ENCODE measurements around the gene DNAJB1. TPM values are rescaled to one million over a fixed set of nuclear protein-coding genes. Genes with fewer than 3 reads are reported as not detected.

The DNAJB1 gene
- total and polyA plus RNA-seq, 7 experiments from 2014 or later, result 87.4 to 574 (median 221) TPM

DNA sequence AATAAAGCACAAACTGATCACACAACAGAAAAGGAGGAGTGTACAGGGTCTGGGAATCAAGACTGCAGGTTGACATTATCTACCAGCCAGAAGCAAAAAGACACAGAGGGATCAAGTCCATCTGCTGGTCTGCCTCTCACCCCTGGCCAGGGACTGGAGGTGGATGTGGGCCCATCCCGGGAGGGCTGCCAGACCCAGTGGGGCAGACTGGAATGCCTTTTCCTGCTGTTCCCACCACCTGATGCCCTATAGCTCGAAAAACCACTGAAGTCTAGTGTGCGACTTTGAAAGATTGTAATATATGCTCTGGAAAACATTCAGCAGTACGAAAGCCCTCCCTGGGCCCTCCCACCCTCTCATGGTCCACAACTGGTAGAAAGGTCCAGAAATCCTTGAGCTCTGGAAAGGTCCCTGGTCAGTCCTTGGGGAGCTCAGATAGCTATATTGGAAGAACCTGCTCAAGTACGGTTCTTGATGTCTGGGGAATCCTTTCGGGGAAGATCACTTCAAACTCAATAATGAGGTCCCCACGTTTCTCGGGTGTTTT lies 2.6 kb downstream of the DNAJB1 start:
- Mint-ChIP-seq H3K27ac (peak overlapping the region; percentile 84 to 99 (median 92)), H3K36me3 (peaks cover 13 to 33% (median 28%) of the 10 kb centered on the region in 5 donors), H3K4me1 (peaks cover 36 to 72% (median 59%) of the 10 kb centered on the region in 7 donors), H3K9me3 (peaks cover 0 to 12% (median 0%) of the 10 kb centered on the region in 11 donors), H3K4me3 (peak overlapping the region; percentile 88 to 99 (median 95)), H3K27me3 (peaks cover 0 to 2% (median 0%) of the 10 kb centered on the region in 5 donors)
- Histone ChIP-seq H3K4me3 (ENCODE audit: low read length) (peak overlapping the region; percentile 73), H3K4me1 (ENCODE audit: control insufficient read depth in 2 of 2, insufficient read depth in 2 of 2, low read length in 2 of 2) (peaks cover 38 to 43% of the 10 kb centered on the region in 2 donors), H3K27ac (ENCODE audit: low read depth, low read length) (peak overlapping the region; percentile 92), H3K27me3 (ENCODE audit: control insufficient read depth in 2 of 2, insufficient read depth in 2 of 2, low read length in 2 of 2) (no peaks in the 10 kb centered on the region), H3K9me3 (ENCODE audit: control insufficient read depth in 2 of 3, low read length in 3 of 3) (no peaks in the 10 kb centered on the region), H3K36me3 (ENCODE audit: control insufficient read depth in 2 of 3, insufficient read depth in 3 of 3, low read length in 3 of 3) (peaks cover 15 to 43% (median 22%) of the 10 kb centered on the region in 3 experiments)
- ChIA-PET POLR2A (interaction anchor here (0.5 to 34.0 kb wide), 9 partner anchors 7 to 797 kb away, joined by 4 to 1101 read pairs (median 4); partner anchors contain the start of genes DNAJB1, GIPC1 and TECR), CTCF (interaction anchor here (0.9 to 10.7 kb wide), 2 partner anchors 9 to 29 kb away, joined by 3 to 73 read pairs; no protein-coding TSS in a partner anchor)
- intact Hi-C loops (cut with micrococcal nuclease), result loop anchor here (5.0 kb wide), 3 partner anchors 138 to 1363 kb away; partner anchors contain the start of genes IER2 (in 2 of the 2), STX10 (in 2 of the 2) and RFX1 (in 1 of the 2)
- no peak for ATAC-seq
- no peak for DNase-seq

DNA sequence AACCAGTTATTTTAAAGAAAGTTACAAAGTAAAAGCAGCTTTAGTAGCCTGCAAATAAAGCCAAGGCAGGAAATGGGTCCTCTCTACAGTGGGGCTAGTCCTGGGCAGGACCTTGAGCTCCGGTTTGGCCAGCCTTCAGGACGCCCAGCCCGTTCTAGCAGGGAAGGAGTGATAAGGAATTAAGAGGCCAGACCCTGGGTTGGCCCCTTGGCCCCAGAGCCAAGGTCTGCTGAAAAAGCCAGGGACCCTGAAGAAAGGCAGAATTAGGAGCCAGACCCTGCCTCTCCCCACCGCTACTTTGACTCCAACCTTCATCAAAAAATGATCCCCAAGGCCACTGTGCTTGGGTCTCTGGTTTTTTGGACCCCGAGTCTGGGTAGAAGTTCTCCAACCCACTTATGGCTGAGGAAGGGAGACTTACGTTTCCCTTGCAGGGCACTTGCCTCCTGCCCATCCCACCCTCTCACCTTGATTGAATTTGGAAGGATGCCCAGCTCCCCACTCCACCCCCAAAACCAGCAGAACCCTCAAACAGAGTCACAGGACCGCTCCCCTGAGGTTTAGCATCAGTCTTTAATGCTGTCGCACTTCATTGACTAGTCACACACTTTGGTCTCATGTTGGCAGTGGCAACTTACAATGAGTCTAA lies 3.9 kb downstream of the DNAJB1 start:
- Histone ChIP-seq H3K4me3 (ENCODE audit: low read length) (no peak overlapping the region), H3K27ac (ENCODE audit: low read depth, low read length) (no peak overlapping the region), H3K4me1 (ENCODE audit: control insufficient read depth in 2 of 2, insufficient read depth in 2 of 2, low read length in 2 of 2) (peaks cover 29 to 31% of the 10 kb centered on the region in 2 donors), H3K36me3 (ENCODE audit: control insufficient read depth in 2 of 3, insufficient read depth in 3 of 3, low read length in 3 of 3) (peaks cover 15 to 43% (median 22%) of the 10 kb centered on the region in 3 experiments), H3K9me3 (ENCODE audit: control insufficient read depth in 2 of 3, low read length in 3 of 3) (no peaks in the 10 kb centered on the region), H3K27me3 (ENCODE audit: control insufficient read depth in 2 of 2, insufficient read depth in 2 of 2, low read length in 2 of 2) (no peaks in the 10 kb centered on the region)
- peaks cover 13 to 33% (median 28%) of the 10 kb centered on the region in 5 donors for H3K36me3 Mint-ChIP-seq
- peaks cover 0 to 12% (median 0%) of the 10 kb centered on the region in 11 donors for H3K9me3 Mint-ChIP-seq
- peaks cover 0 to 2% (median 0%) of the 10 kb centered on the region in 5 donors for H3K27me3 Mint-ChIP-seq
- DNase-seq (no peak), ATAC-seq (no peak)
- CTCF ChIA-PET, result interaction anchor here (0.8 to 10.7 kb wide), 2 partner anchors 8 to 36 kb away, joined by 3 to 73 read pairs; no protein-coding TSS in a partner anchor
- H3K27ac Mint-ChIP-seq, result peak overlapping the region; percentile 63 to 99 (median 86)
- H3K4me3 Mint-ChIP-seq, result peak overlapping the region; percentile 88 to 99 (median 95)
- POLR2A ChIA-PET, result interaction anchor here (0.6 to 34.0 kb wide), 4 partner anchors 6 to 104 kb away, joined by 3 to 1101 read pairs (median 552); partner anchors contain the start of genes DNAJB1, GIPC1 and TECR
- peaks cover 29 to 72% (median 54%) of the 10 kb centered on the region in 7 donors for H3K4me1 Mint-ChIP-seq
- intact Hi-C loops (cut with micrococcal nuclease), result no loop called here

DNA sequence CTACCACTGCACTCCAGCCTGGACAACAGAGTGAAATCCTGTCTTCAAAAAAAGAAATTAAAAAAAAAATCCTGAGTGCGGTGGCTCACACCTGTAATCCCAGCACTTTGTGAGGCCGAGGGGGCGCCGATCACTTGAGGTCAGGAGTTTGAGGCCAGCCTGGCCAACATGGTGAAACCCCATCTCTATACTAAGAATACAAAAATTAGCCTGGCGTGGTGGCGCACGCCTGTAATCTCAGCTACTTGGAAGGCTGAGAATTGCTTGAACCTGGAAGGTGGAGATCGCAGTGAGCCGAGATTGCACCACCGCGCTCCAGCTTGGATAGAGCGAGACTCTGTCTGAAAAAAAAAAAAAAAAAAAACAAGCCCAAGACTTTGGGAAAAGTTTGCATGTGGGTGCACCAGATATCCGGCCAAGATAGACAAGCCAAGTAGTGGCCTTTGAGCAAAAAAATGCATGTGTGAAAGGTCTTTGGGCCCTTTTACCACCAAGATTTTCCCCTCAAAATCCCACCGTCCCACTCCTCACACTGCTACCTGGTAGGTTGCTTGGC lies 5.7 kb downstream of the DNAJB1 start:
- ATAC-seq, result no peak
- intact Hi-C loops (cut with micrococcal nuclease), result no loop called here
- no peak overlapping the region for H3K4me3 ChIP-seq (ENCODE audit: low read length)
- no peaks in the 10 kb centered on the region for H3K9me3 ChIP-seq (ENCODE audit: control insufficient read depth in 2 of 3, low read length in 3 of 3)
- Mint-ChIP-seq H3K36me3 (peaks cover 10 to 31% (median 28%) of the 10 kb centered on the region in 5 donors), H3K27me3 (no peaks in the 10 kb centered on the region), H3K4me1 (peaks cover 41 to 79% (median 66%) of the 10 kb centered on the region in 7 donors), H3K9me3 (peaks cover 0 to 7% (median 0%) of the 10 kb centered on the region in 11 donors), H3K4me3 (no peak overlapping the region), H3K27ac (peak overlapping the region in 8 of 9 donors; percentile 66 to 99 (median 78))
- no peak overlapping the region for H3K27ac ChIP-seq (ENCODE audit: low read depth, low read length)
- H3K4me1 ChIP-seq (ENCODE audit: control insufficient read depth in 2 of 2, insufficient read depth in 2 of 2, low read length in 2 of 2), result peaks cover 29 to 39% of the 10 kb centered on the region in 2 donors
- H3K27me3 ChIP-seq (ENCODE audit: control insufficient read depth in 2 of 2, insufficient read depth in 2 of 2, low read length in 2 of 2), result no peaks in the 10 kb centered on the region
- DNase-seq, result no peak
- CTCF ChIA-PET, result interaction anchor here (0.9 kb wide), 1 partner anchor 11 kb away, joined by 3 read pairs; no protein-coding TSS in a partner anchor
- POLR2A ChIA-PET, result interaction anchor here (1.7 to 34.0 kb wide), 2 partner anchors 17 to 19 kb away, joined by 5 to 1101 read pairs; partner anchors contain the start of genes DNAJB1, GIPC1 and TECR
- peaks cover 15 to 38% (median 22%) of the 10 kb centered on the region in 3 experiments for H3K36me3 ChIP-seq (ENCODE audit: control insufficient read depth in 2 of 3, insufficient read depth in 3 of 3, low read length in 3 of 3)

DNA sequence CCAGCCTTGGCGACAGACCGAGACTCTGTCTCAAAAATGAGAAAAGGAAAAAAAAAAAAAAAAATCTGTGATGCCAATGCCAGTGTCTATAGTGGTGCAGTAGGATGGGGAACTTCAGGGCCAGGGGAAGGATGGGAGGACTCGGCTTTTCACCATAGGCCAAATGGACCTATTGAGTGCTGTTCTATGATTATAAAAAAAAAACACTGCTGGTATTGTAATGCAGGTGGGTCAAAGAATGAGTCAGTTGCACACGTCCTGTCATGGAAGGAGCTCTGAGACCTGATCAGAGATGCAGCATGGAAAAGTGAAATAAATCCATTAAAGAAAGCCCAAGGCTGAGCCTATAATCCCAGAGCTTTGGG lies 7.0 kb downstream of the DNAJB1 start:
- Mint-ChIP-seq H3K36me3 (peaks cover 5 to 21% (median 18%) of the 10 kb centered on the region in 5 donors), H3K27ac (peak overlapping the region in 5 of 9 donors; percentile 43 to 97 (median 70)), H3K4me1 (peaks cover 47 to 83% (median 70%) of the 10 kb centered on the region in 7 donors), H3K27me3 (no peaks in the 10 kb centered on the region), H3K4me3 (peak overlapping the region in 1 of 10 donors; percentile 15), H3K9me3 (peaks cover 0 to 3% (median 0%) of the 10 kb centered on the region in 11 donors)
- ChIA-PET POLR2A (interaction anchor here (1.7 to 34.0 kb wide), 2 partner anchors 16 to 20 kb away, joined by 5 to 1101 read pairs; partner anchors contain the start of genes DNAJB1, GIPC1 and TECR), CTCF (interaction anchor here (1.5 to 2.0 kb wide), 2 partner anchors 12 to 46 kb away, joined by 5 to 7 read pairs; no protein-coding TSS in a partner anchor)
- no peaks in the 10 kb centered on the region for H3K9me3 ChIP-seq (ENCODE audit: control insufficient read depth in 2 of 3, low read length in 3 of 3)
- intact Hi-C loops (cut with micrococcal nuclease), result no loop called here
- ATAC-seq (no peak), DNase-seq (no peak)
- H3K27me3 ChIP-seq (ENCODE audit: control insufficient read depth in 2 of 2, insufficient read depth in 2 of 2, low read length in 2 of 2), result no peaks in the 10 kb centered on the region
- peaks cover 12 to 26% (median 21%) of the 10 kb centered on the region in 3 experiments for H3K36me3 ChIP-seq (ENCODE audit: control insufficient read depth in 2 of 3, insufficient read depth in 3 of 3, low read length in 3 of 3)
- H3K4me1 ChIP-seq (ENCODE audit: control insufficient read depth in 2 of 2, insufficient read depth in 2 of 2, low read length in 2 of 2), result peaks cover 37 to 44% of the 10 kb centered on the region in 2 donors
- H3K4me3 ChIP-seq (ENCODE audit: low read length), result no peak overlapping the region
- no peak overlapping the region for H3K27ac ChIP-seq (ENCODE audit: low read depth, low read length)

DNA sequence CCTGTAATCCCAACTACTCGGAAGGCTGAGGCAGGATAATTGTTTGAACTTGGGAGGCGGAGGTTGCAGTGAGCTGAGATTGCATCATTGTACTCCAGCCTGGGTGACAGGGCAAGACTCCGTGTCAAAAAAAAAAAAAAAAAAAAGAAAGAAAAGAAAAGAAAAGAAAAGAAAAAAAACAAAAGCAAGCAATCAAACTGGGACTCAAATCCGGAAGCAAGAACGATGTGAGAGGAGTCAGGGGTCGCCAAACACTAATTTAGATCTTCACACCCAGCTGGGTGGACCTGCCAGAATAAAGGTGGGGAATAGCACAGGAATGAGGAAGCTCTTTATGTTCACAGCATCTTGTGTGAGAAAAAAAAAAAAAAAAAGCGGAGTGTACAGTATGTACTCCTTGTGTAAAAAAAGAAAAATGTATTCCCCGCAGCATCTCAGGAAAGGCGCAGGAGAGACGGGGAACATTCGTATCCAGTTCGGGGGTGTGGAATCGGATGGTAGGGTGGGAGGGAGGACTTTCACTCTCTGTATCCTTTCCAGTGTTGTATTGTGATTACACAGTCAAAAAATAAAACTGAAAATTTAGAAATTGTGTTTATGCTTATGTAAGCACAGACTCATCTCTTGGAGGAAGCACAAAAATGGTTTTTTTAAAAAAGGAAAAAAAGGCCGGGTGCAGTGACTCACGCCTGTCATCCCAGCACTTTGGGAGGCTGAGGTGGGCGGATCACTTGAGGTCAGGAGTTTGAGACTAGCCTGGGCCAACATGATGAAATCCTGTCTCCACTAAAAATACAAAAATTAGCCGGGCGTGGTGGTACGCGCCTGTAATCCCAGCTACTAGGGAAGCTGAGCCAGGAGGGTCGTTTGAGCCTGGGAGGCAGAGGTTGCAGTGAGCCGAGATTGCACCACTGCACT lies 7.6 kb downstream of the DNAJB1 start:
- Mint-ChIP-seq H3K27me3 (no peaks in the 10 kb centered on the region), H3K4me3 (peak overlapping the region in 1 of 10 donors; percentile 8), H3K9me3 (peaks cover 0 to 3% (median 0%) of the 10 kb centered on the region in 11 donors), H3K4me1 (peaks cover 47 to 83% (median 70%) of the 10 kb centered on the region in 7 donors), H3K36me3 (peaks cover 5 to 15% (median 11%) of the 10 kb centered on the region in 5 donors), H3K27ac (peak overlapping the region; percentile 38 to 97 (median 66))
- ATAC-seq (peak; percentile 2), DNase-seq (no peak)
- Histone ChIP-seq H3K9me3 (ENCODE audit: control insufficient read depth in 2 of 3, low read length in 3 of 3) (no peaks in the 10 kb centered on the region), H3K27me3 (ENCODE audit: control insufficient read depth in 2 of 2, insufficient read depth in 2 of 2, low read length in 2 of 2) (no peaks in the 10 kb centered on the region), H3K4me1 (ENCODE audit: control insufficient read depth in 2 of 2, insufficient read depth in 2 of 2, low read length in 2 of 2) (peaks cover 37 to 44% of the 10 kb centered on the region in 2 donors), H3K4me3 (ENCODE audit: low read length) (no peak overlapping the region), H3K27ac (ENCODE audit: low read depth, low read length) (no peak overlapping the region), H3K36me3 (ENCODE audit: control insufficient read depth in 2 of 3, insufficient read depth in 3 of 3, low read length in 3 of 3) (peaks cover 5 to 19% (median 14%) of the 10 kb centered on the region in 3 experiments)
- CTCF ChIA-PET, result interaction anchor here (0.6 to 2.0 kb wide), 7 partner anchors 8 to 94 kb away, joined by 3 to 7 read pairs (median 4); partner anchors contain the start of gene DNAJB1
- POLR2A ChIA-PET, result interaction anchor here (0.7 to 34.0 kb wide), 5 partner anchors 15 to 405 kb away, joined by 3 to 1101 read pairs (median 5); partner anchors contain the start of genes DNAJB1, GIPC1 and TECR
- intact Hi-C loops (cut with micrococcal nuclease), result no loop called here
